Effector memory CD8-positive, alpha-beta T cell (primary cell): ENCODE measurements around the gene MPI.
"Not testable (repeated sequence)": the region's sequence is repeated elsewhere in the genome, so short reads cannot be mapped to it uniquely, and the experiment has no call there.

Experiments used
- ATAC-seq: fragments of 150-1000 bp; cut with Tn5 transposase; replicated peaks from 2 replicates; pipeline ENCODE4 v1.10.0; 2021; ENCODE audit warnings: mild to moderate bottlenecking, moderate library complexity
- DNase-seq, 3 experiments: peaks; one replicate each; pipeline ENCODE4 v3.0.0; 2021
- H3K27ac Mint-ChIP-seq, 2 donors: one replicate each; pipeline ENCODE4 v1.8.0; 2022; ENCODE audit warnings: mild to moderate bottlenecking in 2 of 2, mixed read lengths in 2 of 2, moderate library complexity in 2 of 2
- H3K27me3 Mint-ChIP-seq, 2 donors: one replicate each; pipeline ENCODE4 v1.8.0; 2022; ENCODE audit warnings: mixed read lengths in 2 of 2
- H3K36me3 Mint-ChIP-seq: one replicate; pipeline ENCODE4 v1.8.0; 2022; ENCODE audit warnings: mild to moderate bottlenecking, moderate library complexity, mixed read lengths; ENCODE audit not compliant: insufficient read depth
- H3K4me1 Mint-ChIP-seq, 2 donors: one replicate each; pipeline ENCODE4 v1.8.0; 2022; ENCODE audit warnings: low read depth in 2 of 2, mixed read lengths in 2 of 2
- H3K4me3 Mint-ChIP-seq, 2 donors: one replicate each; pipeline ENCODE4 v1.8.0; 2022; ENCODE audit warnings: mild to moderate bottlenecking in 2 of 2, mixed read lengths in 2 of 2, moderate library complexity in 2 of 2
- H3K9me3 Mint-ChIP-seq, 2 donors: one replicate each; pipeline ENCODE4 v1.8.0; 2022; ENCODE audit warnings: mixed read lengths in 2 of 2

MPI gene

GRCh38 chr15:74889390-74889882, 406 bp upstream of the MPI start:
- Mint-ChIP-seq H3K27me3 (no peaks in the 10 kb centered on the region), H3K4me3 (peak overlapping the region; percentile 88 to 94), H3K27ac (peak overlapping the region; percentile 91 to 96), H3K9me3 (no peaks in the 10 kb centered on the region), H3K36me3 (peaks cover 16% of the 10 kb centered on the region), H3K4me1 (peaks cover 32 to 38% of the 10 kb centered on the region in 2 donors)
- DNase-seq (no peak), ATAC-seq (no peak)

- Mint-ChIP-seq H3K9me3 (no peaks in the 10 kb centered on the region), H3K4me3 (peak overlapping the region; percentile 88 to 94), H3K36me3 (peaks cover 16% of the 10 kb centered on the region), H3K27ac (peak overlapping the region; percentile 74 to 96), H3K4me1 (peaks cover 29 to 35% of the 10 kb centered on the region in 2 donors), H3K27me3 (no peaks in the 10 kb centered on the region)
- DNase-seq (no peak), ATAC-seq (no peak)
Measured at GRCh38 chr15:74890665-74890960, 771 bp downstream of the MPI start.

- no peaks in the 10 kb centered on the region for H3K27me3 Mint-ChIP-seq
- H3K27ac Mint-ChIP-seq, result no peak overlapping the region
- H3K4me1 Mint-ChIP-seq, result peaks cover 29 to 35% of the 10 kb centered on the region in 2 donors
- H3K36me3 Mint-ChIP-seq, result peaks cover 16% of the 10 kb centered on the region
- no peaks in the 10 kb centered on the region for H3K9me3 Mint-ChIP-seq
- DNase-seq, result no peak
- H3K4me3 Mint-ChIP-seq, result peak overlapping the region; percentile 88 to 94
- ATAC-seq, result no peak
Measured at GRCh38 chr15:74891469-74891868, 1.6 kb downstream of the MPI start.

GRCh38 chr15:74892313-74892712, 2.5 kb downstream of the MPI start:
- Mint-ChIP-seq H3K36me3 (peaks cover 16% of the 10 kb centered on the region), H3K27me3 (no peaks in the 10 kb centered on the region), H3K9me3 (no peaks in the 10 kb centered on the region), H3K4me3 (peak overlapping the region in 1 of 2 donors; percentile 81), H3K27ac (peak overlapping the region in 1 of 2 donors; percentile 96), H3K4me1 (peaks cover 29 to 35% of the 10 kb centered on the region in 2 donors)
- no peak for DNase-seq
- no peak for ATAC-seq

GRCh38 chr15:74892931-74893330, 3.1 kb downstream of the MPI start:
- DNase-seq, result no peak
- peaks cover 16% of the 10 kb centered on the region for H3K36me3 Mint-ChIP-seq
- H3K4me1 Mint-ChIP-seq, result peaks cover 29 to 35% of the 10 kb centered on the region in 2 donors
- H3K27me3 Mint-ChIP-seq, result no peaks in the 10 kb centered on the region
- no peaks in the 10 kb centered on the region for H3K9me3 Mint-ChIP-seq
- peak overlapping the region; percentile 96 for H3K27ac Mint-ChIP-seq
- no peak for ATAC-seq
- H3K4me3 Mint-ChIP-seq, result peak overlapping the region in 1 of 2 donors; percentile 81

GRCh38 chr15:74893627-74894026, 3.8 kb downstream of the MPI start:
- Mint-ChIP-seq H3K4me3 (peak overlapping the region; percentile 78 to 81), H3K27me3 (no peaks in the 10 kb centered on the region), H3K9me3 (no peaks in the 10 kb centered on the region), H3K4me1 (peaks cover 29 to 35% of the 10 kb centered on the region in 2 donors), H3K36me3 (peaks cover 16% of the 10 kb centered on the region), H3K27ac (peak overlapping the region; percentile 96)
- ATAC-seq (peak; percentile 68), DNase-seq (peak; percentile 14 to 27 (median 23))

- Mint-ChIP-seq H3K36me3 (peaks cover 17% of the 10 kb centered on the region), H3K27ac (peak overlapping the region in 1 of 2 donors; percentile 96), H3K4me1 (peaks cover 27 to 30% of the 10 kb centered on the region in 2 donors)
- not testable (repeated sequence) for DNase-seq, H3K4me3 Mint-ChIP-seq, ATAC-seq, H3K9me3 Mint-ChIP-seq, H3K27me3 Mint-ChIP-seq
Measured at GRCh38 chr15:74894383-74894782, 4.5 kb downstream of the MPI start.

GRCh38 chr15:74895830-74896229, 6.0 kb downstream of the MPI start:
- H3K36me3 Mint-ChIP-seq, result peaks cover 24% of the 10 kb centered on the region

GRCh38 chr15:74896316-74896715, 6.5 kb downstream of the MPI start:
- DNase-seq (no peak), ATAC-seq (no peak)
- Mint-ChIP-seq H3K4me1 (peaks cover 17 to 19% of the 10 kb centered on the region in 2 donors), H3K4me3 (no peak overlapping the region), H3K27ac (peak overlapping the region in 1 of 2 donors; percentile 23), H3K27me3 (no peaks in the 10 kb centered on the region), H3K36me3 (peaks cover 26% of the 10 kb centered on the region), H3K9me3 (no peaks in the 10 kb centered on the region)

More at GRCh38 chr15:74895830-74896229, 6.0 kb downstream of the MPI start:
- Mint-ChIP-seq H3K4me3 (no peak overlapping the region), H3K27ac (peak overlapping the region; percentile 35 to 58), H3K27me3 (no peaks in the 10 kb centered on the region), H3K4me1 (peaks cover 17 to 19% of the 10 kb centered on the region in 2 donors), H3K9me3 (no peaks in the 10 kb centered on the region)
- ATAC-seq, result no peak
- DNase-seq, result no peak

GRCh38 chr15:74897300-74897701, 7.5 kb downstream of the MPI start:
- Mint-ChIP-seq H3K27me3 (no peaks in the 10 kb centered on the region), H3K36me3 (peaks cover 24% of the 10 kb centered on the region), H3K27ac (no peak overlapping the region), H3K4me1 (peaks cover 17 to 20% of the 10 kb centered on the region in 2 donors), H3K9me3 (no peaks in the 10 kb centered on the region), H3K4me3 (no peak overlapping the region)
- ATAC-seq (no peak), DNase-seq (no peak)

GRCh38 chr15:74901612-74902063, 11.8 kb downstream of the MPI start:
- Mint-ChIP-seq H3K4me3 (no peak overlapping the region), H3K9me3 (no peaks in the 10 kb centered on the region), H3K4me1 (peaks cover 17 to 21% of the 10 kb centered on the region in 2 donors), H3K27me3 (no peaks in the 10 kb centered on the region), H3K36me3 (peaks cover 26% of the 10 kb centered on the region), H3K27ac (peak overlapping the region; percentile 49 to 69)
- DNase-seq (peak; percentile 61 to 73 (median 69)), ATAC-seq (peak; percentile 65)

GRCh38 chr15:74902295-74903075, 12.6 kb downstream of the MPI start:
- peaks cover 26% of the 10 kb centered on the region for H3K36me3 Mint-ChIP-seq
- peak overlapping the region in 1 of 2 donors; percentile 35 for H3K27ac Mint-ChIP-seq
- no peaks in the 10 kb centered on the region for H3K9me3 Mint-ChIP-seq
- DNase-seq (no peak), ATAC-seq (no peak)
- H3K27me3 Mint-ChIP-seq, result no peaks in the 10 kb centered on the region
- no peak overlapping the region for H3K4me3 Mint-ChIP-seq
- peaks cover 19 to 29% of the 10 kb centered on the region in 2 donors for H3K4me1 Mint-ChIP-seq

- Mint-ChIP-seq H3K27ac (no peak overlapping the region), H3K9me3 (no peaks in the 10 kb centered on the region), H3K4me1 (peaks cover 20 to 30% of the 10 kb centered on the region in 2 donors), H3K36me3 (peaks cover 26% of the 10 kb centered on the region), H3K27me3 (no peaks in the 10 kb centered on the region), H3K4me3 (no peak overlapping the region)
- ATAC-seq (no peak), DNase-seq (no peak)
Measured at GRCh38 chr15:74903676-74904075, 13.8 kb downstream of the MPI start.
